A673 (cell line): ENCODE data around the gene DPP10.

Experiments used
- CTCF ChIP-seq: fragments of 300-800, 200-600 bp; sonication (generic); conservative IDR thresholded peaks from 2 replicates; pipeline ENCODE4 v1.5.1; 2017; ENCODE audit warnings: low read depth, mild to moderate bottlenecking, antibody characterized with exemption, low read length, moderate library complexity, mixed read lengths
- EZH2 ChIP-seq: fragments of 200-600 bp; sonication (generic); IDR thresholded peaks from 2 replicates; pipeline ENCODE4 v1.6.1; 2017; ENCODE audit warnings: borderline replicate concordance, low read depth, mild to moderate bottlenecking, mixed read lengths, antibody characterized with exemption, low read length; ENCODE audit not compliant: poor library complexity, severe bottlenecking

GRCh38 chr2:114609203-114609602 lies 166.8 kb downstream of the DPP10 start:
- no peak for TF ChIP-seq CTCF
- TF ChIP-seq EZH2, result no peak
